Lower leg skin (tissue), 4 donors: Measurements from ENCODE around the gene ZDHHC12. TPM values are rescaled to one million over a fixed set of nuclear protein-coding genes. Genes with fewer than 3 reads are reported as not detected.
A peak's percentile ranks its signal among the peaks of the same experiment; 100 is the strongest.

ENCODE experiments used
- DNase-seq, 2 donors: peaks; one replicate each; pipeline ENCODE4 v3.0.0-alpha.2; 2019; ENCODE audit warnings: low spot score in 2 of 2
- H3K4me3 ChIP-seq: fragments of 200-600 bp; sonication (generic); 2 replicates; pipeline ENCODE4 v1.5.1; 2017; ENCODE audit warnings: mild to moderate bottlenecking, low read depth; ENCODE audit not compliant: poor library complexity, severe bottlenecking
- CTCF ChIP-seq, 3 donors: fragments of 450-650 bp; IDR thresholded peaks; one replicate each; pipeline ENCODE4 v1.5.1; 2016; ENCODE audit warnings: antibody characterized with exemption in 3 of 3, mild to moderate bottlenecking in 3 of 3, moderate library complexity in 2 of 3
- POLR2A ChIP-seq, 2 donors: fragments of 450-650 bp; IDR thresholded peaks; one replicate each; pipeline ENCODE4 v1.6.1; 2016 to 2017; ENCODE audit warnings: antibody characterized with exemption in 2 of 2, mild to moderate bottlenecking in 1 of 2, moderate library complexity in 1 of 2
- WGBS, 2 donors: methylation state at CpG; one replicate each; pipeline ENCODE4 v1.1.5; 2018; 5-methylcytosine and 5-hydroxymethylcytosine counted together
- intact Hi-C: fragments of 100-400 bp; cut with DNase I; formaldehyde crosslinking; loops from one replicate; pipeline ENCODE4 v1.15.0; 2023; ENCODE audit warnings: low total_unique reads
- total RNA-seq, 4 donors: library from RNA; depleted of rRNA; stranded (reverse); fragments of >200 nt; gene quantifications; one replicate each; pipeline ENCODE4 v1.1.0, GENCODE V29; 2016

Gene ZDHHC12
- 10 to 100 TPM; 68.3 to 95.7 (median 84.1) TPM for total RNA-seq

- 2% methylated on average over 24 to 45 of the region's 68 CpGs for WGBS, 2 donors
- peak; percentile 96 to 99 for DNase-seq
- intact Hi-C loops: no loop called here
- H3K4me3 ChIP-seq: peak within 1 kb of the TSS; percentile 37
- TF ChIP-seq CTCF (IDR thresholded peaks at IDR 0.05) (no peak), POLR2A (IDR thresholded peaks at IDR 0.05) (no peak)
Measured at GRCh38 chr9:128723866-128724743, at the start of gene ZDHHC12. Gene ZDHHC12, minus strand, starts transcription at chr9:128724127. Its CDS starts 34 bp downstream, at chr9:128724093.

GRCh38 chr9:128773049-128773448 lies 49.1 kb upstream of the ZDHHC12 start:
- 79 to 86% methylated on average over 5 of the region's 5 CpGs for WGBS, 2 donors
- H3K4me3 ChIP-seq: no peak overlapping the region
- TF ChIP-seq POLR2A (IDR thresholded peaks at IDR 0.05) (no peak), CTCF (IDR thresholded peaks at IDR 0.05) (no peak)
- DNase-seq: no peak
- intact Hi-C loops: no loop called here

- intact Hi-C loops: no loop called here
- peak within 1 kb of the TSS; percentile 95 for H3K4me3 ChIP-seq
- DNase-seq: peak; percentile 88 to 98
- TF ChIP-seq POLR2A (IDR thresholded peaks at IDR 0.05) (no peak), CTCF (IDR thresholded peaks at IDR 0.05) (no peak)
- WGBS, 2 donors: 2 to 3% methylated on average over 30 to 52 of the region's 72 CpGs
Measured at GRCh38 chr9:128771745-128772519, 48.0 kb upstream of the ZDHHC12 start, which contains the start of gene ZER1. Gene ZER1, minus strand, starts transcription at chr9:128771927. Its CDS starts 16,362 bp downstream, at chr9:128755565.

GRCh38 chr9:128771094-128771721 lies 47.3 kb upstream of the ZDHHC12 start:
- 1 to 2% methylated on average over 28 of the region's 28 CpGs for WGBS, 2 donors
- intact Hi-C loops: no loop called here
- H3K4me3 ChIP-seq: peak overlapping the region; percentile 95
- TF ChIP-seq POLR2A (IDR thresholded peaks at IDR 0.05): no peak
- TF ChIP-seq CTCF (IDR thresholded peaks at IDR 0.05): no peak
- DNase-seq: no peak

- TF ChIP-seq CTCF (IDR thresholded peaks at IDR 0.05) (no peak), POLR2A (IDR thresholded peaks at IDR 0.05) (no peak)
- H3K4me3 ChIP-seq: no peak overlapping the region
- 73 to 76% methylated on average over 11 of the region's 11 CpGs for WGBS, 2 donors
- intact Hi-C loops: no loop called here
- no peak for DNase-seq
Measured at GRCh38 chr9:128770286-128771030, 46.5 kb upstream of the ZDHHC12 start.
